Loucy (cell line): ENCODE results near the gene SLC7A10.

Experiments used
- H2AFZ ChIP-seq: fragments of 200-600 bp; sonication (generic); 2 replicates; pipeline ENCODE4 v1.6.0; 2016; ENCODE audit warnings: antibody characterized with exemption, mild to moderate bottlenecking, low read length, moderate library complexity
- H3F3A ChIP-seq: fragments of 200-600 bp; 2 replicates; pipeline ENCODE4 v1.6.0; 2016; ENCODE audit warnings: antibody characterized with exemption, low read depth, mild to moderate bottlenecking
- H3K27me3 ChIP-seq: fragments of 200-600 bp; sonication (generic); 2 replicates; pipeline ENCODE4 v1.6.1; 2014; ENCODE audit warnings: low read length, mild to moderate bottlenecking; ENCODE audit not compliant: insufficient read depth, poor library complexity, severe bottlenecking
- H3K36me3 ChIP-seq: fragments of 200-600 bp; sonication (generic); 2 replicates; pipeline ENCODE4 v1.6.1; 2016; ENCODE audit warnings: low read length; ENCODE audit not compliant: insufficient read depth
- H3K4me1 ChIP-seq: fragments of 200-600 bp; sonication (generic); 2 replicates; pipeline ENCODE4 v1.5.1; 2014; ENCODE audit warnings: low read length, mild to moderate bottlenecking; ENCODE audit not compliant: insufficient read depth, poor library complexity, severe bottlenecking
- H3K4me2 ChIP-seq: fragments of 200-600 bp; sonication (generic); 2 replicates; pipeline ENCODE4 v1.6.0; 2014; ENCODE audit warnings: antibody characterized with exemption, low read length, low read depth, mild to moderate bottlenecking; ENCODE audit not compliant: poor library complexity, severe bottlenecking
- H3K4me3 ChIP-seq: fragments of 200-600 bp; sonication (generic); 2 replicates; pipeline ENCODE4 v1.5.1; 2014; ENCODE audit warnings: low read length, mild to moderate bottlenecking, mixed read lengths; ENCODE audit not compliant: poor library complexity, severe bottlenecking
- H3K79me2 ChIP-seq: fragments of 200-600 bp; sonication (generic); 2 replicates; pipeline ENCODE4 v1.6.1; 2014; ENCODE audit warnings: low read length; ENCODE audit not compliant: insufficient read depth
- H3K9ac ChIP-seq: fragments of 200-600 bp; sonication (generic); 2 replicates; pipeline ENCODE4 v1.6.0; 2014; ENCODE audit warnings: mild to moderate bottlenecking, low read depth, low read length, moderate library complexity; ENCODE audit not compliant: poor library complexity, severe bottlenecking
- H3K9me2 ChIP-seq: fragments of 200-600 bp; sonication (generic); replicated peaks from 2 replicates; pipeline ENCODE4 v1.6.1; 2016; ENCODE audit warnings: low read depth, low read length, mixed read lengths
- H3K9me3 ChIP-seq: fragments of 200-600 bp; sonication (generic); 2 replicates; pipeline ENCODE4 v1.6.1; 2014; ENCODE audit warnings: mild to moderate bottlenecking, antibody characterized with exemption, low read length, low read depth; ENCODE audit not compliant: insufficient read depth
- H4K20me1 ChIP-seq: fragments of 200-600 bp; sonication (generic); 2 replicates; pipeline ENCODE4 v1.6.0; 2014; ENCODE audit warnings: antibody characterized with exemption, low read length, mild to moderate bottlenecking; ENCODE audit not compliant: insufficient read depth, poor library complexity, severe bottlenecking
- CTCF ChIP-seq: fragments of 200-600 bp; sonication (generic); conservative IDR thresholded peaks from 2 replicates; pipeline ENCODE4 v1.5.1; 2014; ENCODE audit warnings: mild to moderate bottlenecking, antibody characterized with exemption, low read length
- EZH2phosphoT487 ChIP-seq: fragments of 200-600 bp; IDR thresholded peaks from 2 replicates; pipeline ENCODE4 v1.6.1; 2018; ENCODE audit warnings: antibody characterized with exemption, mild to moderate bottlenecking, moderate library complexity, borderline replicate concordance

Gene SLC7A10

DNA sequence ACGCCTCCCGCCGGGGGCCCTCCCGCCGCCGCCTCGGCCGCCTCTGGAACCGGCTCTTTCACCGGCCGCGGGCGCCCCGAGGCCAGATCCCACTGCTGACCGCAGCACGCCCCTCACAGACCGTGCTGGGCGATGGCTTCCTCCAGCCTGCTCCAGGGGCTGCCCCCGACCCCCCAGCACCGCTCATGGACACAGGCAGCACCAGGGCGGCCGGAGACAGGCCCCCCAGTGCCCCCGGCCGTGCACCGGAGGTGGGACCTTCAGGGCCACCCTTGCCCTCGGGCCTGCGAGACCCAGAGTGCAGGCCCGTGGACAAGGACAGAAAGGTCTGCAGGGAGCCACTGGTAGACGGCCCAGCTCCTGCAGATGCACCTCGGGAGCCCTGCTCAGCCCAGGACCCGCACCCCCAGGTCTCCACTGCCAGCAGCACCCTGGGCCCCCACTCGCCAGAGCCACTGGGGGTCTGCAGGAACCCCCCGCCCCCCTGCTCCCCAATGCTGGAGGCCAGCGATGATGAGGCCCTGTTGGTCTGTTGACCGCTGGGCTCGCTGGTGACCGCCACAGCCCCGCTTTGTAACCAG, 18.5 kb downstream of the SLC7A10 start:
- H3K4me1 ChIP-seq = peaks cover 21% of the 10 kb centered on the region
- no peaks in the 10 kb centered on the region for H3K27me3 ChIP-seq
- H4K20me1 ChIP-seq = no peaks in the 10 kb centered on the region
- no peaks in the 10 kb centered on the region for H3K79me2 ChIP-seq
- no peak overlapping the region for H3K4me3 ChIP-seq
- no peaks in the 10 kb centered on the region for H3F3A ChIP-seq
- no peak overlapping the region for H3K9ac ChIP-seq
- no peak for TF ChIP-seq EZH2phosphoT487
- no peak for TF ChIP-seq CTCF
- H2AFZ ChIP-seq = no peak overlapping the region
- no peaks in the 10 kb centered on the region for H3K9me3 ChIP-seq
- H3K36me3 ChIP-seq = no peaks in the 10 kb centered on the region
- no peaks in the 10 kb centered on the region for H3K9me2 ChIP-seq
- H3K4me2 ChIP-seq = no peak overlapping the region

GRCh38 chr19:33206261-33207039, 19.2 kb downstream of the SLC7A10 start:
- H3K4me2 ChIP-seq = no peak overlapping the region
- peaks cover 21% of the 10 kb centered on the region for H3K4me1 ChIP-seq
- TF ChIP-seq EZH2phosphoT487 (no peak), CTCF (no peak)
- no peaks in the 10 kb centered on the region for H3K27me3 ChIP-seq
- no peak overlapping the region for H2AFZ ChIP-seq
- H4K20me1 ChIP-seq = no peaks in the 10 kb centered on the region
- no peaks in the 10 kb centered on the region for H3K9me3 ChIP-seq
- no peaks in the 10 kb centered on the region for H3K36me3 ChIP-seq
- no peaks in the 10 kb centered on the region for H3F3A ChIP-seq
- H3K79me2 ChIP-seq = no peaks in the 10 kb centered on the region
- H3K4me3 ChIP-seq = no peak overlapping the region
- H3K9me2 ChIP-seq = no peaks in the 10 kb centered on the region
- H3K9ac ChIP-seq = no peak overlapping the region

- no peak overlapping the region for H3K4me2 ChIP-seq
- H2AFZ ChIP-seq = no peak overlapping the region
- peaks cover 21% of the 10 kb centered on the region for H3K4me1 ChIP-seq
- no peak overlapping the region for H3K9ac ChIP-seq
- H4K20me1 ChIP-seq = no peaks in the 10 kb centered on the region
- no peaks in the 10 kb centered on the region for H3K9me2 ChIP-seq
- H3K79me2 ChIP-seq = no peaks in the 10 kb centered on the region
- H3K9me3 ChIP-seq = no peaks in the 10 kb centered on the region
- no peaks in the 10 kb centered on the region for H3K27me3 ChIP-seq
- no peaks in the 10 kb centered on the region for H3K36me3 ChIP-seq
- TF ChIP-seq CTCF (no peak), EZH2phosphoT487 (no peak)
- no peaks in the 10 kb centered on the region for H3F3A ChIP-seq
- H3K4me3 ChIP-seq = no peak overlapping the region
Observed at GRCh38 chr19:33205531-33206260, 20.0 kb downstream of the SLC7A10 start.
